Muscle layer of duodenum (tissue), 2 donors: ENCODE measurements around the gene BBLN.

Source experiments
- H3K27ac ChIP-seq: one replicate; pipeline ENCODE4 v1.7.0; 2013; ENCODE audit warnings: mild to moderate bottlenecking, low read length
- H3K27me3 ChIP-seq: one replicate; pipeline ENCODE4 v1.7.0; 2013; ENCODE audit warnings: low read depth, mild to moderate bottlenecking, control low read depth, low read length
- H3K36me3 ChIP-seq, 2 donors: one replicate each; pipeline ENCODE4 v1.7.0; 2013; ENCODE audit warnings: low read length in 2 of 2, control low read depth in 1 of 2, mild to moderate bottlenecking in 1 of 2; ENCODE audit not compliant: insufficient read depth in 2 of 2, control insufficient read depth in 1 of 2
- H3K4me1 ChIP-seq, 2 donors: one replicate each; pipeline ENCODE4 v1.7.0; 2013; ENCODE audit warnings: low read length in 2 of 2, mild to moderate bottlenecking in 2 of 2, control low read depth in 1 of 2, moderate library complexity in 1 of 2; ENCODE audit not compliant: insufficient read depth in 2 of 2, control insufficient read depth in 1 of 2
- H3K4me3 ChIP-seq, 2 donors: one replicate each; pipeline ENCODE4 v1.7.0; 2013; ENCODE audit warnings: low read length in 2 of 2, low read depth in 1 of 2, mild to moderate bottlenecking in 1 of 2
- H3K9me3 ChIP-seq, 2 donors: one replicate each; pipeline ENCODE4 v1.7.0; 2013; ENCODE audit warnings: low read length in 2 of 2, control low read depth in 1 of 2, mild to moderate bottlenecking in 1 of 2; ENCODE audit not compliant: control insufficient read depth in 1 of 2
- donor health status: healthy.

Gene BBLN

DNA sequence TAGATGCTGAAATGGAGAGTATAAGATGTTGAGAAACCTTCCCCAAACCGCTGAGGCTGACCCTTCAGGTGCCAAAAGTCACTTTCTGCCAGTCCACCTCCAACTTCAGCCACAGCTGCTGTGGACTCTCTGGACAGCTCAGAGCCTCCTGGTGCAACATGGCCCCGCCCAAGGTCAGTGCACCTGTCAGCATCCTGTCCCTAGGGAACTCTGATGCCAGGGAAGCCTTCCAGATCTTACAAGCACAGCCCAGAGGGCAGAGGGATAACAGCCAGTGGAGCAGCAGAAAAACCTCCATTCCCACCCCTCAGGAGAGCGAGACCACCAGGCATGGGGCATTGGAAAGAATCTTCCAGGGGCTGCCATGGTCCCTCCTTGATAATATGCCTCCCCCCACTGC lies 22.1 kb upstream of the BBLN start:
- H3K36me3 ChIP-seq, result no peaks in the 10 kb centered on the region
- H3K9me3 ChIP-seq, result peaks cover 0 to 2% of the 10 kb centered on the region in 2 donors
- H3K4me1 ChIP-seq, result no peaks in the 10 kb centered on the region
- H3K4me3 ChIP-seq, result no peak overlapping the region
- H3K27ac ChIP-seq, result no peak overlapping the region
- no peaks in the 10 kb centered on the region for H3K27me3 ChIP-seq

DNA sequence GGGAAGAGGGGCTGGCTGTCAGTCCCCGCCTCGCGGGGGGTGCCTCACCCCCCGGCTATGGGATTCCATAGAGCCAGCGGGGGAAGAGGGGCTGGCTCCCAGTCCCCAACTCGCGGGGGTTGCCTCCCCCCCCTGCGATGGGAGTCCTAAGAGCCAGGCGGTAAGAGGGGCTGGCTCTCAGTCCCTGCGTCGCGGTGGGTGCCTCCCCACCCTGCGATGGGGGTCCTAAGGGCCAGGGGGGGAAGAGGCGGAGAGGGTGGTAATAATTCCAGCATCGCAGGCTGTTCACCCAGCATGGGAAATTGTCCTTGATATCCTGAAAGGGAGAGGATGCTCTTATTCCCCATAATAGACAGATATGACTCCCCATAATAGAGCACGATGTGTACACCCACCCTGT lies 20.4 kb upstream of the BBLN start:
- Histone ChIP-seq H3K9me3 (no peaks in the 10 kb centered on the region), H3K27me3 (no peaks in the 10 kb centered on the region), H3K4me1 (no peaks in the 10 kb centered on the region), H3K27ac (no peak overlapping the region), H3K4me3 (no peak overlapping the region), H3K36me3 (no peaks in the 10 kb centered on the region)

DNA sequence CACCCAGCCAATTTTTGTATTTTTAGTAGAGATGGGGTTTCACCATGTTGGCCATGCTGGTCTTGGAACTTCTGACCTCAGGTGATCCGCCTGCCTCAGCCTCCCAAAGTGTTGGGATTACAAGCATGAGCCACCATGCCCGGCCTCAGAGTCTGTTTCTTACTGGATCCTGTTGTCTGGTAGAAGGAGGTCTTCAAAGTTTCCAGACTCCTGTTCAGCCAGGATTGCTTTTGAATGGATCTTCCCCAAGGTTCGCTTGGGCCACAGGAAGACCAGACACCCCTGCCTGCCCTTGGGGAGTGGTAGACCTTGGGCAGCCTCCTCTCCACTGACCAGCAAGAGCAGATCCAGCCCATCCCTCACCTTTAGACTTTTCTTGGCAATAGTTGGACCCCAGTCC lies 18.5 kb upstream of the BBLN start:
- Histone ChIP-seq H3K9me3 (no peaks in the 10 kb centered on the region), H3K36me3 (no peaks in the 10 kb centered on the region), H3K4me3 (no peak overlapping the region), H3K27ac (no peak overlapping the region), H3K4me1 (no peaks in the 10 kb centered on the region), H3K27me3 (no peaks in the 10 kb centered on the region)

DNA sequence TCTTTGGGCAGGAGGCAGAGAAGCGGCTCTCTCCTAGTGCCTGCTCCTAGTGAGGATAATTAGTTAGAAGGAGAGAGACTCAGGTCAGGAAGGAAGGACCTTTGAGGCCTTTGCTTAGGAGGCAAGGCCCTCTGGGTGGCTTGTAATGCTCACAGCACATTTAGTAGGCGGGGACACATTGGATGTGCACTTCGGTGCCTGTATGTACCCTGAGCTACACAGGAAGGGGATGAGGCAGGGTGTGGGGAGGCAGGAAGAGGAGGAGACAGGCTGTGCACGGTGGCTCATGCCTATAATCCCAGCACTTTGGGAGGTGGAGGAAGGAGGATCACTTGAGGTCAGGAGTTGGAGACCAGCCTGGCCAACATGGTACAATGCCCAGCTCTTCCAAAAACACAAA lies 18.0 kb upstream of the BBLN start:
- Histone ChIP-seq H3K9me3 (no peaks in the 10 kb centered on the region), H3K27me3 (no peaks in the 10 kb centered on the region), H3K27ac (no peak overlapping the region), H3K4me1 (no peaks in the 10 kb centered on the region), H3K36me3 (no peaks in the 10 kb centered on the region), H3K4me3 (no peak overlapping the region)

DNA sequence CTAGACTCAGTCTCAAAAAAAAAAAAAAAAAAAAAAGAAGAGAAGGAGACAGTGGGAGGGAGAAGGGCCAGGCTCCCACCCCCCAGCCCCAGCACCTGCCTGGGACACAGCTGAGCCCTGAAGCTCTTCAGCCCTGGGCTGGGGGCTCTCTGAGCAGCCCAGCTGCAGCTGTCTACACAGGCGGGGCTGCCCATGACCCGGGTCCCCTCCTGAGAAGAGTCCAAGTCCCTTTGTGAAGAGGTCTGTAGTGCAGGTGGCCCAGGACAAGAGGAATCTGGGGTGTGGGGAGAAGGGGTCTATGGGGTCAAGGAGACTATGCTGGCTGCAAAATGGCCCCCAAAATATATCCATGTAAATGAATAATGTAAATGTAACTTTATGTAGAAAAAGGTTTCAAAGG lies 17.5 kb upstream of the BBLN start:
- H3K36me3 ChIP-seq, result no peaks in the 10 kb centered on the region
- H3K9me3 ChIP-seq, result no peaks in the 10 kb centered on the region
- H3K27ac ChIP-seq, result no peak overlapping the region
- no peaks in the 10 kb centered on the region for H3K4me1 ChIP-seq
- no peak overlapping the region for H3K4me3 ChIP-seq
- no peaks in the 10 kb centered on the region for H3K27me3 ChIP-seq

DNA sequence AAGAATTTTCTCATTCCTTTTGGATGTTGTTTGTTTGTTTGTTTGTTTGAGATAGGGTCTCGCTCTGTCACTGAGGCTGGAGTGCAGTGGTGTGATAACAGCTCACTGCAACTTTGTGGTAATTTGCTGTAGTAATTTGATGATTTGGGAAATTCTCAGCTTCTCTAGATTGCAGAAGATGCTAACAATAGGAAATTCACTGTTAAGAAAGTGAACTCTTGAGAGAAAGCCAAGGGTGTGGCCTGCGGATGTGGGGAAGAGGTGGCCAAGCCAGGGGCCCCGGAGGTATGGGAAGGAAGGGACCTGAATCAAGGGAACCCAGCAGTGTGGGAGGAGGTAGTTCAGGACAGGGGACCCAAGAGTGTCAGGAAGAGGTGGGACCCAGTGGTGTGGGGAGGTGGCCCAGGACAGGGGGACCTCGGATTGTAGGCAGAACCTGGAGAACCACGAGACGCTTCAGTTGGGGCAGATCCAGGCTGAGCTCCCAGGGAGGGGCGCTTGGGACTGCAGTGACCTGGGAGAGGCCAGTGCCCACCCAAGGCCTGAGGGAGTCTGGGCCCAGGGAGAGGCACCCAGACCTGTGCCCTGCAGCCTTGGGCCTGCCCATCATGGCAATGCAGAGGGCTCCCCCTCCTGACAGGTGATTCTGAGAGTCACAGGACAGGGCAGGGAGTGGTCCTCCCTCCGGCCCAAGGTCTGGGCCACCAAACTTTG lies 16.4 kb upstream of the BBLN start:
- no peaks in the 10 kb centered on the region for H3K36me3 ChIP-seq
- no peak overlapping the region for H3K27ac ChIP-seq
- no peak overlapping the region for H3K4me3 ChIP-seq
- no peaks in the 10 kb centered on the region for H3K9me3 ChIP-seq
- H3K4me1 ChIP-seq, result peaks cover 0 to 3% of the 10 kb centered on the region in 2 donors
- H3K27me3 ChIP-seq, result no peaks in the 10 kb centered on the region

DNA sequence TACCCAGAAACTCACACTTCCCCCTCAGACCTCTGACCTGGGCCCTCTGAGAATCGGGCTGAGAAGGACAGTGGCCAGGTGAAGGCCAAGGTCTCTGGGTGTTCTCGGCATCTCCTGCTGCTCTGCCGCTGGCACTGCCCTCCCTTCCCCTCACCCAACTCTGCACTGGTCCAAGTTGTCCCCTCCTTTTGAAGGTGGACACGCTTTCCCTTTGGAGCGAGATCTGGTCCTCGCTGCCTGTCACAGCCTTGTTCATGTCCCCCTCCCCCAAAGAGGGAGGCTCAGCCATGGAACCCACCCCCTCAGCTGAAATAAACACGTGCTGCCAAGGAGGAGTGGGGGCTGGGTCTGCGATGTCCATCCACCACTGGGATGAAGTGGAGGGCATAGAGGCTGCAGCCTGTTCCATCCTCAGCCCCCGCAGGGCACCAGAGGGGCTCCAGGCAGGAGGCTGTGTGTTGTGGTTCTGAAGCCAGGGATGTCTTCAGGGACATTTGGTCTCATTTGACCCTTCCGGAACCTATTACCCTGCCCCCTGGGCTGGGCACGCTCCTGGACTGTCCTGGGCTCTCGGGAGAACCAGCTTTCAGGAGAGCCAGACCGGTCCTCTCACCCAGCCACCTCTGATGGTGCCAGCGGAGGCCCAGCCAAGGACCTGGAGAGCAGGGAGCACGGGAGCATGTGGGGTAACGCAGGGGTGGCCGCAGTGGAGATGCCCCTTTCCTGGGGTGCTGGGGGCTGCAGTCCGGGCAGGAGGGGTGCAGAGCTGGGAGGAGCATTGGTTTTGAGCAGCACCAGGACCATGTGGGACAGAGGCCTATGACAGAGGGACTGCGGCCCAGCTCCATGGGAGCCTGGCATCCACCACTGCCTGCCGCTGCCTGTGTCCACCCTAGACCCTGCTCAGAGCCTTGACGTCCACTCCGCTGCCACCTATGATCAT lies 15.6 kb upstream of the BBLN start:
- H3K4me1 ChIP-seq, result peaks cover 0 to 4% of the 10 kb centered on the region in 2 donors
- H3K27me3 ChIP-seq, result no peaks in the 10 kb centered on the region
- H3K27ac ChIP-seq, result no peak overlapping the region
- no peak overlapping the region for H3K4me3 ChIP-seq
- H3K36me3 ChIP-seq, result no peaks in the 10 kb centered on the region
- H3K9me3 ChIP-seq, result no peaks in the 10 kb centered on the region

DNA sequence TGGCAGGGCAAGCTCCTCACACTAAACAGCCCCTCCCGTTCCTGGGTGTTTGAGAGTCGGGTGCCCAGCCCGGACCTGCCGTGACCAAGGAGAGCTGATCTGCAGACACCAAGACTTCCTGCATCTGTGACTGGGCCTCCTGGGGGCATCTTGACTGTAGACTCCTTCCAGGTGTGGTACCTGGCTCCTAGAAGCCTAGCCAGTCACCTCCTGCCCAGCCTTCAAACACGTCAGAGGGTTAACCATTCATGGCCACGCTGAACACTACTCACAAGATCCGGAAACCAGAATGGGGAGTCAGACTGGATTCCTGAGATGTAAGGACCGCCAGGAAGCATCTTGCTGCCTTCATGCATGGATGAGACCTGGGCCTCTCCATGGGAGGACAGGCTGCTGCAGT lies 14.5 kb upstream of the BBLN start:
- no peak overlapping the region for H3K27ac ChIP-seq
- peaks cover 0 to 4% of the 10 kb centered on the region in 2 donors for H3K4me1 ChIP-seq
- no peaks in the 10 kb centered on the region for H3K9me3 ChIP-seq
- H3K27me3 ChIP-seq, result no peaks in the 10 kb centered on the region
- H3K4me3 ChIP-seq, result no peak overlapping the region
- no peaks in the 10 kb centered on the region for H3K36me3 ChIP-seq

DNA sequence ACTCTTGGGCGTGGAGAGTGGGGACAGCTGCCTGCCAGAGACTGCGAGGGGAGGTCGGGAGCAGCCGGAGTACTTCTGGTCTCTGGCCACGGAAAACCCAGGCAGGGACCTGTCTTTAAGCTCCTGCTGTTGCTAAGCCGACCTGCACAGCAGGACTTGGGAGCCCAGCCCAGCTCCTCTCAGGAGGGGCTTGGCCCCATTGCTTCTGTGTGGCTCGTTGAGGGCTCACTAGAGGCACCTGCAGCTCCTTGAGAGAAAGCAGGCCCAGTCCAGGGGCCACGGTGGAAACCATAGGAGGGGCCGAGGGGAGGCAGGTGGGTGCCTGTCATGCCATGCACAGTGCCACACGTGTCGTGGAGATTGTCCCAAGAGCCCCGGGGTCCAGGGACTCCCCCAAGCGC lies 14.1 kb upstream of the BBLN start:
- no peaks in the 10 kb centered on the region for H3K27me3 ChIP-seq
- no peak overlapping the region for H3K4me3 ChIP-seq
- H3K9me3 ChIP-seq, result no peaks in the 10 kb centered on the region
- H3K36me3 ChIP-seq, result no peaks in the 10 kb centered on the region
- no peak overlapping the region for H3K27ac ChIP-seq
- peaks cover 0 to 4% of the 10 kb centered on the region in 2 donors for H3K4me1 ChIP-seq

DNA sequence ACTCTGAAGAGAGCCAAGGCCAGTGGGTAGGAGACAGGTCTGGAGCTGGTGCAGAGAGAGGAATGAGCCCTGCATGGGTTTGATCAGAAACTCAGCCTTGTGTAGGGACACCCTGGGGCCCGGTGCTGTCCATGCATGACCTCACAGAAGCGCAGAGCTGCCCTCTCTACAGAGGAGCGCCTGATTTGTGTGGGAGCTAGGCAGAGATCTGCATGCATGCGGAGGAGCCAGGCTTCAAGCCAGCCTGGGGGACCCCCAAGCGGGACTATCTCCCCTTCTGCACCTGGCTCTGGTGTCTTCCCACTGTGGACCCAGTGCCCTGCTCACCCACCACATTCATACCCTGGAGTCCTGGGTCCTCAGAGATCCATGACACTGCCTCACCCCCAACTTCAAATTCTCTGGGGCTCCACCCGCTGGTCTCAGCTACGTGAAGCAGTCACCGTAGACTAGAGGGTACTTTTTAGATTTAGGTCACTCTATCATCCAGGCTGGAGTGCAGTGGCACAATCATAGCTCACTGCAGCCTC lies 13.4 kb upstream of the BBLN start:
- no peaks in the 10 kb centered on the region for H3K36me3 ChIP-seq
- no peaks in the 10 kb centered on the region for H3K9me3 ChIP-seq
- no peak overlapping the region for H3K27ac ChIP-seq
- H3K27me3 ChIP-seq, result no peaks in the 10 kb centered on the region
- H3K4me1 ChIP-seq, result peaks cover 0 to 4% of the 10 kb centered on the region in 2 donors
- H3K4me3 ChIP-seq, result no peak overlapping the region

DNA sequence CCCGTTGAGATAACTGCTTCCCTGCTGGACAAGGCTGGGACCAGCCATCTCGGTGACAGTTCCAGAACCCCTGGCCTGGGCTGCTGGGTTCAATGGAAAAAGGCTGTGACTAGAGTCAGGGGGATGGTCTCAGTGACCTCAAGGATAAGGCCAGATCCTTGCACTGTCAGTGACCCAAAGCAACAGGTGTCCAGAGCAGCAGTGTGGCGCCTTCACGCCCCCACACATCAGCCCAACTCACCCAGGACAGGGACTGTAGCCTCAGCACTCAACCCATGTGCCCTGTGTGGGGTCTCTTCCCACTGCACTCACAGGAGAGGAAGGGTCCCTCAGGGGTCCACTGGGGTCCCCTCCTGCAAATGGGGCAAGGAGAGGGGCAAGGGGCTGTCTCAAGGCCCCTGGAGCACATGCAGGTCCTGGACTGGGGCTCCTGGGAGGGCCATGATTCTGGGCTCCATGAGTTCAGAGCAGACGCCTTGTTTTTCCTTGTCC lies 11.5 kb upstream of the BBLN start:
- Histone ChIP-seq H3K27me3 (no peaks in the 10 kb centered on the region), H3K4me1 (peaks cover 0 to 4% of the 10 kb centered on the region in 2 donors), H3K9me3 (no peaks in the 10 kb centered on the region), H3K4me3 (no peak overlapping the region), H3K36me3 (no peaks in the 10 kb centered on the region), H3K27ac (peak overlapping the region; percentile 86)
